ENCODE results near the gene PSMD13.

PSMD13 gene

GRCh38 chr11:205221-206001 lies 31.4 kb upstream of the PSMD13 start:
- DNase-seq = no peak

GRCh38 chr11:206002-206384 lies 30.8 kb upstream of the PSMD13 start:
- no peak for DNase-seq

DNA sequence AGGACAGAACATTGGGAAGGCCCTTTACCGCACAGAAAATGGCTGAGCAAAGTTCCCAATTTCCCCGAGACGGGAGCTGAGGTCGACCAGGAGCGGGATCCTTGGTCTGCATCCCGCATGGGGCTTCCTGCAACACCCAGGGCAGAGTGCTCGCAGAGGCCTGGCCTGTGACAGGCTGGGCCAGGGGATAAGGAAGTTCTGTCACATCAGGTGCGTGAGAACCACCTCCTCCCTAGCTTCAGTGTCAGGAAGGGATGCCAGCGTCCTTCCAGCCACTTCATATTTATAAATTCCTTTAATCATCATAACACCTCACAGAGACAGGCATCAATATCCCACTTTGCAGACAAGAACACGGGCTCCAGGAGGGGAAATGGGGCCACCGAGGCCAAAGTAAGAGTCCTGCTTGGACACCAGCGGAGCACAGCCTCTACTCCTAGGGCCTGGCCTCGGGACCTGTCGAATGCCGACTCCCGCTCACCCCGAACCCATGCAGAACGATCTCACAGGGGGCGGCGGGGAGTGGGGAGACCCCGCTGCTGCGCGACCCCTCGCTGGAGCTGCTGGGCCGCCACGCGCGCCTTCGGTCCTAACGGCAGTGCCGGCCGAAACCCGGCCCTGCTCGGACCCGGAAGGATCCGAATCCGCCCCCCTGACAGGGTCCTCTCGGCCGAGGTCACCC lies 30.1 kb upstream of the PSMD13 start:
- peak; percentile 77 for DNase-seq

- peak; percentile 99 for DNase-seq
Observed at GRCh38 chr11:207208-207862, 29.4 kb upstream of the PSMD13 start, which contains the start of the genes BET1L and RIC8A. BET1L (minus strand) TSS chr11:207399; CDS start chr11:207321, 78 bp downstream. RIC8A (plus strand) TSS chr11:207708; CDS start chr11:208855, 1,147 bp downstream.

GRCh38 chr11:207863-208180 lies 29.0 kb upstream of the PSMD13 start:
- peak; percentile 93 for DNase-seq

DNA sequence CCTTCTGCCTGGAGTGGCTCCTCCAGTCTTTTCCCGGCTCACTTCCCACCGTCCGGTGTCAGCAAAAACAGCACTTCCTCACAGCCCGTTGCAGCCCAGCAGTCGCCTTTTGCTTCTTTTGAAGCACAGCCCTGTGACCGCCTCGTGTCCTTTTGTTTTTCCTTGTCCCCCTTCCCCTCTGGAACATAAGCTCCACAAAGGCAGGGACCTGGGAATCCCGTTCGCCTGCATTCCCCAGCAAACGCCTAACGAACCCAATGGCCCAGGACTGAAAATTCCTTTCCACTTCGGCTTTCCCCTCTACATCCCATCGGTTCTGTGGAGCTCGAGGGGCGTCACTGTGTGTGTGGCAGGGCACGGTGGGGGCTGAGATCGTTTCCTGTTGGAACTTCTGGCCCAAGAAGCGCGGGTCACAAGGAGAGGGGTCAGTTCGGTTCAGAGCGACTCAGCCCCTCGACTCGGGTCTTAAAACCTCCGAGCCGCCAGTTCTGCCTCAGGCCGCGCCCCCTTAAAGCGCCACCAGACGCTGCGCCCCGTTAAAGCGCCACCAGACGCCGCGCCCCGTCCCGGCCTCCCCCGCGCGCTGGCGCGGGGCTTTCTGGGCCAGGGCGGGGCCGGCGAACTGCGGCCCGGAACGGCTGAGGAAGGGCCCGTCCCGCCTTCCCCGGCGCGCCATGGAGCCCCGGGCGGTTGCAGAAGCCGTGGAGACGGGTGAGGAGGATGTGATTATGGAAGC lies 28.4 kb upstream of the PSMD13 start:
- DNase-seq = peak; percentile 90

- DNase-seq = peak; percentile 57
Observed at GRCh38 chr11:208917-209260, 27.9 kb upstream of the PSMD13 start.

GRCh38 chr11:209275-210121 lies 27.3 kb upstream of the PSMD13 start:
- DNase-seq = no peak

DNA sequence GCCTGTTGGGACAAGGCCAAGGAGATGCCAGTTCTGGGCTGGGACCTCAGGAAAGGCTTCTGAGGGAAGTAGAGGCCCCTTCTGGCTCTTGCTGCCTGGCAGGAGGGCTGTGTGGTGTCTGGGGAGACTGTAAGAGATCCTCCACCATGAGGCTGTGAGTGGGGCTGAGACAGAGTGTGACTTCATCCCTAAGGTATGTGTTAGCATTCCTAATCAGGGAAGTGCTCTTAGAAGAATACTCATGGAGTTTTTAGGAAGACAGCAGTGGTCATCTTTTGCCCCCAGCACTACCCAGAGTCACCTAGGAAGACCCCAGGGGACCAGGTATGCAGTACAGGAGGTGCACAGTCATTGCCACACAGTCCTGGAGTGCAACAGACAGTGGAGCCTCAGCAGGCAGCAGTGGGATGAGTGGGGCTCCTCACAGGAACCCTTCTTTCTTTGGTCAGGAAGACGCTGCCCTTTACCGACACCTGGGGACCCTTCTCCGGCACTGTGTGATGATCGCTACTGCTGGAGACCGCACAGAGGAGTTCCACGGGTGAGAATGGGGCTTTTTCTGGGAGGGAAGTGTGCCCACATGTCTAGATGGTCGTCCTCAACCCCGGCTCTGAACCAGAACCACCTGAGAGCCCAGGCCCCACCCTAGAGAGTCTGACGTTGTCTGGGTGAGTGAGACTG lies 26.5 kb upstream of the PSMD13 start:
- no peak for DNase-seq

GRCh38 chr11:210803-211180 lies 26.0 kb upstream of the PSMD13 start:
- no peak for DNase-seq

DNA sequence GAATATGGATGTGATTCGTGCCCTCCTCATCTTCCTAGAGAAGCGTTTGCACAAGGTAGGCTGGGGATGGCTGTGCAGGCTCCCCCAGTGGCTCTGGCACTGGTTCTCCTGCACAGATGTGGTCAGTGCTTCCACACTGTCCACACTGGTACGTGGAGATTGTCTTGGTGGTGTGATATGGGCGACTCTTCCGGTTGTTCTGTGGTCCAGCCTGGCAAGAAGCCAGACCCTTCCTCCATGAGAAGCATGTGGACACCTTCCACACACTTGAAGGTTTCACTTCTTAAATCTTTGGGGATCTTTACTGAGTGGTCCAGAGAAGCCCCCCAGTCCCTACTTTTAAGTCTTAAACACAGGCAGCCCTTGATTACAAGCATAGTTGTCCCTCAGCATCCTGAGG lies 25.5 kb upstream of the PSMD13 start:
- DNase-seq = no peak

DNA sequence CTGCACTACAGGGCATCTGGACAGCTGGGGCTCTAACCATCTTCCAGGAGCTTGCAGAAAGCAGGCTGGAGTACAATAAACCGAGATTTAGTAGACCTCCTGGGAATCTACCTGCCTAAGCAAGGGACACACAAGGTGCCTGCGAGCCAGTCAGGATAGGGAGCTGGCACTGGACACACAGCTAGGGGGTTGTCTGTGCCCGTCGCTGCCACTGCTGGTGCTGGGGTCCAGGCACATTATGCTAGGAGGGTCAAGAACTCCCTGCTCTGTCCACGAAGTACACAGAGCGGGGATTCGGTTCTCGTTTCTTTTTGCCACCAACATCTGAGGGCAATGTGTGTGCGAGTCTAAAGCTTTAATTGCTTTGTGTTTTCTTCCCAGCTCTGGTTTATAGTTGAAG lies 25.0 kb upstream of the PSMD13 start:
- no peak for DNase-seq

DNA sequence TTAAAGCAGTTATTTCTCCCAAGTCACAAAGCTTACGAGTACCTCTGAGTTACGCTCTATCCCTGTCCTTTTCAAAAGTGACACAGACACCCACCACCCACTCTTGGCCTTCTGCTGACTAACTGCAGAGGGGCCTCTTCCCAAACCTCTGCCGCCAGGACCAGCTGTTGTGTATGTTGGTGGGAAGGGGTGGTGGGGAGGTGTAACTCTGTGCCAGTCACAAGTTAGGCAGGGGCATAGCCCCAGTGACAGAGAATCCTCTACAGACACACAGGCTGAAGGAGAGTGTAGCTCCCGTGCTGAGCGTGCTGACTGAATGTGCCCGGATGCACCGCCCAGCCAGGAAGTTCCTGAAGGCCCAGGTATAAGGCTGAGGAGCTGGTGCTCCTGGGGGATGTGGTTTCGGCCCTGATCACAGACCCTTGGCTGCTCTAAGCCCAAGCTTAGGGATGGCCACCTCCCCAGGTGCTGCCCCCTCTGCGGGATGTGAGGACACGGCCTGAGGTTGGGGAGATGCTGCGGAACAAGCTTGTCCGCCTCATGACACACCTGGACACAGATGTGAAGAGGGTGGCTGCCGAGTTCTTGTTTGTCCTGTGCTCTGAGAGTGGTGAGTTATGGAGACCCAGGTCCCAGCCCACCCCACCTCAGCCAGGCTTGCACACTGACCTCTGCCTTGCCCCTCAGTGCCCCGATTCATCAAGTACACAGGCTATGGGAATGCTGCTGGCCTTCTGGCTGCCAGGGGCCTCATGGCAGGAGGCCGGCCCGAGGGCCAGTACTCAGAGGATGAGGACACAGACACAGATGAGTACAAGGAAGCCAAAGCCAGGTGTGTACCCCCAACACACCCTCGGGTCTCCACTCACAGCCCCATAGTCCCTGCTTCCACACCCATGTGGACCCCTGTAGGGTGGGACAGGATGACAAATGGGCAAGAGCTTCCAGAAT lies 24.4 kb upstream of the PSMD13 start:
- no peak for DNase-seq

DNA sequence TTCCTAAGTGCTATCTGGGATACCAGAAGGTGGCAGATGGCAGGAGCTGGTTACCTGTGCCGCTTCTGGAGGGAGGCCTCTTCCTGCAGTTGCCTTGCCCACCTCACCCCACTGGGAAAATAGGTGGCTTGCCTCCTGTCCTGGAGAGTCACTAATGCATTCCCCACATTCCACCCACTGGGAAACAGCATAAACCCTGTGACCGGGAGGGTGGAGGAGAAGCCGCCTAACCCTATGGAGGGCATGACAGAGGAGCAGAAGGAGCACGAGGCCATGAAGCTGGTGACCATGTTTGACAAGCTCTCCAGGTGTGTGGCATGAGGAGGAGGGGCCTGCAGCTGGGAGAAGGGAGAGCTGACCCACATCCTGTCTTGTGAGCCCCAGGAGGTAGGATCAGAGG lies 23.7 kb upstream of the PSMD13 start:
- DNase-seq = no peak

DNA sequence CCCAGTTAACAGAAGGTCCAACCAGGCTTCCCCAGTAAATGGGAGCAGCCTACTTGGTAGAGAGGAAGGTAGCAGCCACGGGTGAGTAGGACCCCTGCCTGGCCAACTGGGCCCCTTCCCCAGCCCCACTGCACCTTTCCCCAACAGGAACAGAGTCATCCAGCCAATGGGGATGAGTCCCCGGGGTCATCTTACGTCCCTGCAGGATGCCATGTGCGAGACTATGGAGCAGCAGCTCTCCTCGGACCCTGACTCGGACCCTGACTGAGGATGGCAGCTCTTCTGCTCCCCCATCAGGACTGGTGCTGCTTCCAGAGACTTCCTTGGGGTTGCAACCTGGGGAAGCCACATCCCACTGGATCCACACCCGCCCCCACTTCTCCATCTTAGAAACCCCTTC lies 22.7 kb upstream of the PSMD13 start:
- DNase-seq = no peak

DNA sequence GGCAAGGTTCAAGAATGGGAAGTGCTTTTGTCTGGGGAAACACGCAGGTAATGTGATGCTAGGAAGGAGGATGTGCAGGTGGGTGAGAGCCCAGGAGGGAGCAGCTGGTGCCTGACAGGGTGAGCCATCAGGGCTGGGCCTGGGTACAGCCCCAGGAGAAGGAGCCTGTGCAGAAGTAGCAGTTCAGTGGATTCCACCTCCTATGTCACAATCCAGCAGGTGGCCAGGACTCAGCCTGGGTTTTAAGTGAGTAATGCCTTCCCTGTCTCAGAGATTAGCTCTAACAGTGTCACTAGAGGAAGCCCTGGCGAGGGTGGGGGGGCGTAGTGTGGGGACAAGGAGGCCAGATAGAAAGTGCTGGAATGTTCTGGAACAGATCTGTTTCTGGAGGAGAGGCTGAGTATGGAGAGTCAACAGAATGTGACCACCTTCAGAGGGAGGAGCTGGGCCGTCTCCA lies 21.2 kb upstream of the PSMD13 start:
- DNase-seq = peak; percentile 63

DNA sequence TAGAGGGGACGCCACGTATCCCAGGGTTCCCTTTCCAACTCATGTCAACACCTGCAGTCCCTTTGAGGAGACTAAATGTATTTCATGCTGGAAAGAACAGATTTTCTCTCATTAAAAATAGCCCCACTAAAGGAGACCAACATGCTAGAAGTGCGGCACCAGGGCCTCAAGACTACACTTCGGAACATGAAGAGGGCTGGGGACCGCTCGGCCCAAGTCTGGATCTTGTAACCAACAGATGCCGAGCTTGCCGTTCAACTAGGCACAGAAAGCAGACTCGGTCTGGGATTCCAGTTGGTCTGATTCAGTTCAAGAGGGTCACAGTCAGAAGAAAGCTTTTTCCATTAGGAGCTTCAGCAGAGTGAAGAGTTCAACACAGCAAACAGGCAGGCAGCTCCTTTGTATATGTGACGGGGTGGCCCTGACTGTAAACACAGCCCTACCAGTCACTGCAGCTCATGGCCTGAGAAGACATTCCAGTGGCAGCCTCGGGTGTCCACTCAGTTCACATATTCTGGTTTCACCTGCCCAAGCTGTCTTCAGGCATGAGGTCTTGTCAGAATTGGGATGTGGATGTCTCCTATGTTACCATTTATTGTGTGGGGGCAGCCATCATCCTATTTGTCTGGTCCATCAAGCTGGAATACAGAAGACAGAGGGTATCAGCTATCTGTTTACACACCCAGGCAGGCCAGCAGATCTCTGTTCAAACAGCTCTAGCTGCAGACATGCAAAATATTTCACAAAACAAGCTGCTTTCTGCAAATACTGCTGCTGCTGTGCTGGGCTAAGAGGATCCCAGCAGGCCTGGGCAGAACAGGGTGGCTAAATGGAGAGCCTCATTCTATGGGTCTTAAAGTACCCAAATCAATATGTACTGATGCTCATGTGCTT lies 20.4 kb upstream of the PSMD13 start:
- DNase-seq = peak; percentile 84

- DNase-seq = no peak
Observed at GRCh38 chr11:217704-218103, 19.1 kb upstream of the PSMD13 start.

GRCh38 chr11:218815-219593 lies 17.8 kb upstream of the PSMD13 start:
- DNase-seq = no peak

Measured in DMS53 (cell line).